HCT116 (cell line): Measurements from ENCODE around the gene GALT. TPM values are rescaled to one million over a fixed set of nuclear protein-coding genes. Genes with fewer than 3 reads are reported as not detected.

Source experiments
- ATAC-seq: fragments of 200-7000 bp; cut with Tn5 transposase; 2 replicates; pipeline ENCODE4 v1.9.1; 2020; ENCODE audit warnings: mild to moderate bottlenecking, moderate library complexity
- BruUV-seq: library from RNA; stranded (reverse); fragments of 400-500 nt; replicated peaks from 2 replicates; lab custom pipeline; 2021; lab: Mats Ljungman, UMichigan
- CTCF ChIA-PET: fragments of 300-600 bp; sonication (Branson Sonifier 250); formaldehyde crosslinking; loops from one replicate; lab custom pipeline; 2021; ENCODE audit warnings: antibody characterized with exemption; lab: Charles Lee
- POLR2A ChIA-PET: fragments of 300-600, 350-600 bp; sonication (Branson Sonifier 250); formaldehyde crosslinking; loops from one replicate; lab custom pipeline; 2021; ENCODE audit warnings: antibody characterized with exemption; lab: Charles Lee
- RAD21 ChIA-PET, 2 experiments: fragments of 300-600 bp; sonication (Branson Sonifier 250); formaldehyde crosslinking; loops; one replicate each; lab custom pipeline; 2023; ENCODE audit warnings: low total read pairs in 2 of 2; ENCODE audit not compliant: uncharacterized antibody in 2 of 2, unreplicated experiment in 2 of 2, low non-redundant PET in 1 of 2; lab: Charles Lee
- DNase-seq: peaks from one replicate; pipeline ENCODE4 v3.0.0-alpha.2; 2010; ENCODE audit warnings: low read depth, low spot score
- H2AFZ ChIP-seq: fragments of 200-600 bp; shearing (Covaris generic), sonication (generic); 2 replicates; pipeline ENCODE4 v1.6.1; 2017; ENCODE audit warnings: low read depth, mixed run types, mixed read lengths, antibody characterized with exemption, low read length; ENCODE audit not compliant: poor library complexity, severe bottlenecking
- H3K27ac ChIP-seq: 2 replicates; pipeline ENCODE4 v1.5.1; 2012; ENCODE audit warnings: low read depth, low read length
- H3K27me3 ChIP-seq: fragments of 200-600 bp; sonication (generic); 2 replicates; pipeline ENCODE4 v1.6.1; 2016; ENCODE audit warnings: mixed run types, low read length, mixed read lengths; ENCODE audit not compliant: insufficient read depth
- H3K36me3 ChIP-seq, 2 experiments: fragments of 200-500 bp in 1 of 2; fragments of 200-600 bp in 1 of 2; sonication (Bioruptor generic) in 1 of 2; sonication (generic) in 1 of 2; 2 replicates each; pipeline versions ENCODE4 v1.5.1 to v1.6.1; 2014 to 2016; ENCODE audit warnings: low read length in 2 of 2, inconsistent platforms in 1 of 2, mixed read lengths in 1 of 2, mixed run types in 1 of 2; ENCODE audit not compliant: insufficient read depth in 2 of 2, control insufficient read depth in 1 of 2
- H3K4me1 ChIP-seq, 2 experiments: fragments of 200-600 bp in 1 of 2; sonication (generic) in 1 of 2; 2 replicates each; pipeline versions ENCODE4 v1.5.1 to v1.6.1; 2012 to 2017; ENCODE audit warnings: low read length in 2 of 2, inconsistent platforms in 1 of 2, mild to moderate bottlenecking in 1 of 2, mixed read lengths in 1 of 2, mixed run types in 1 of 2, moderate library complexity in 1 of 2; ENCODE audit not compliant: insufficient read depth in 2 of 2, control insufficient read depth in 1 of 2
- H3K4me2 ChIP-seq: fragments of 200-600 bp; sonication (generic); 2 replicates; pipeline ENCODE4 v1.6.1; 2017; ENCODE audit warnings: mixed run types, low read length, mixed read lengths
- H3K4me3 ChIP-seq, 2 experiments: fragments of 200-600 bp in 1 of 2; sonication (generic) in 1 of 2; replicated peaks in 1 of 2; 2 replicates each; pipeline ENCODE4 v1.5.1; 2011 to 2016; ENCODE audit warnings: low read length in 2 of 2, control low read depth in 1 of 2, low read depth in 1 of 2, mild to moderate bottlenecking in 1 of 2, mixed read lengths in 1 of 2, mixed run types in 1 of 2
- H3K79me2 ChIP-seq: fragments of 200-600 bp; sonication (generic); 2 replicates; pipeline ENCODE4 v1.6.1; 2017; ENCODE audit warnings: mild to moderate bottlenecking, mixed run types, low read length, moderate library complexity, mixed read lengths; ENCODE audit not compliant: insufficient read depth
- H3K9ac ChIP-seq: fragments of 200-600 bp; sonication (generic); 2 replicates; pipeline ENCODE4 v1.6.1; 2016; ENCODE audit warnings: low read length, mixed read lengths
- H3K9me2 ChIP-seq: fragments of 200-600 bp; sonication (generic), shearing (Covaris generic); 2 replicates; pipeline ENCODE4 v1.6.1; 2017; ENCODE audit warnings: mixed run types, mild to moderate bottlenecking, moderate library complexity; ENCODE audit not compliant: insufficient read depth
- H3K9me3 ChIP-seq, 2 experiments: fragments of 200-500 bp in 1 of 2; fragments of 200-600 bp in 1 of 2; sonication (Bioruptor generic) in 1 of 2; sonication (generic) in 1 of 2; 2 replicates each; pipeline ENCODE4 v1.6.1; 2014 to 2017; ENCODE audit warnings: low read length in 2 of 2, mixed read lengths in 2 of 2, inconsistent platforms in 1 of 2, low read depth in 1 of 2, mild to moderate bottlenecking in 1 of 2, mixed run types in 1 of 2, moderate library complexity in 1 of 2; ENCODE audit not compliant: control insufficient read depth in 1 of 2, insufficient read depth in 1 of 2
- H4K20me1 ChIP-seq: fragments of 200-600 bp; sonication (generic), shearing (Covaris generic); 2 replicates; pipeline ENCODE4 v1.6.1; 2017; ENCODE audit warnings: mixed run types, mild to moderate bottlenecking, moderate library complexity; ENCODE audit not compliant: insufficient read depth
- CTCF ChIP-seq, 3 experiments: fragments of 200-600 bp in 1 of 3; sonication (generic) in 1 of 3; IDR thresholded peaks in 2 of 3; conservative IDR thresholded peaks in 1 of 3; 2 replicates each; pipeline ENCODE4 v1.5.1; 2012 to 2017; ENCODE audit warnings: low read depth in 2 of 3, low read length in 2 of 3, antibody characterized with exemption in 1 of 3, borderline replicate concordance in 1 of 3, control low read depth in 1 of 3, mild to moderate bottlenecking in 1 of 3, mixed read lengths in 1 of 3, mixed run types in 1 of 3, moderate library complexity in 1 of 3; ENCODE audit not compliant: insufficient read depth in 1 of 3
- EGR1 ChIP-seq: IDR thresholded peaks from 2 replicates; pipeline ENCODE4 v1.6.1; 2012; ENCODE audit warnings: low read depth
- EZH2phosphoT487 ChIP-seq: fragments of 200-600 bp; IDR thresholded peaks from 2 replicates; pipeline ENCODE4 v1.6.1; 2018; ENCODE audit warnings: antibody characterized with exemption, borderline replicate concordance
- FOSL1 ChIP-seq: IDR thresholded peaks from 2 replicates; pipeline ENCODE4 v1.6.1; 2012; ENCODE audit warnings: low read depth
- JUND ChIP-seq: IDR thresholded peaks from 2 replicates; pipeline ENCODE4 v1.6.1; 2012
- POLR2A ChIP-seq: IDR thresholded peaks from 2 replicates; pipeline ENCODE4 v1.7.0; 2011; ENCODE audit warnings: borderline replicate concordance; ENCODE audit not compliant: insufficient read depth, insufficient read length; ENCODE audit errors: extremely low read depth
- RAD21 ChIP-seq: IDR thresholded peaks from 2 replicates; pipeline ENCODE4 v1.6.1; 2012; ENCODE audit warnings: low read depth, mild to moderate bottlenecking
- REST ChIP-seq: IDR thresholded peaks from 2 replicates; pipeline ENCODE4 v1.6.1; 2012; ENCODE audit warnings: low read depth
- SIN3A ChIP-seq: IDR thresholded peaks from 2 replicates; pipeline ENCODE4 v1.6.1; 2012; ENCODE audit warnings: low read depth
- SP1 ChIP-seq: IDR thresholded peaks from 2 replicates; pipeline ENCODE4 v1.6.1; 2012; ENCODE audit warnings: low read depth
- YY1 ChIP-seq: IDR thresholded peaks from 2 replicates; pipeline ENCODE4 v1.6.1; 2011; ENCODE audit warnings: low read length, low read depth, moderate library complexity, mild to moderate bottlenecking; ENCODE audit not compliant: insufficient replicate concordance; ENCODE audit errors: extremely low read depth
- ZBTB33 ChIP-seq: IDR thresholded peaks from 2 replicates; pipeline ENCODE4 v1.6.1; 2011; ENCODE audit warnings: mild to moderate bottlenecking, low read length, moderate library complexity; ENCODE audit not compliant: insufficient replicate concordance; ENCODE audit errors: extremely low read depth
- ZFX ChIP-seq: fragments of 450-650 bp; IDR thresholded peaks from 2 replicates; pipeline ENCODE4 v1.6.1; 2017
- intact Hi-C: fragments of 100-400 bp; cut with micrococcal nuclease; formaldehyde crosslinking; loops from 2 replicates; pipeline ENCODE4 v1.10.0; 2022
- total RNA-seq: library from RNA; stranded (reverse); gene quantifications from one replicate; pipeline ENCODE4 v1.2.1, GENCODE V29; 2021; ENCODE audit not compliant: unreplicated experiment

The GALT gene
- total RNA-seq, 1 experiment from 2014 or later: 28.2 TPM

GRCh38 chr9:34629491-34629808 is 17.0 kb upstream of the GALT start:
- intact Hi-C loops: no loop called here
- no peak overlapping the region for H3K9ac ChIP-seq
- ChIA-PET POLR2A (interaction anchor here (1.5 to 1.7 kb wide), 2 partner anchors 8 to 9 kb away, joined by 3 to 7 read pairs; partner anchors contain the start of genes DCTN3 and SIGMAR1), CTCF (interaction anchor here (1.9 kb wide), 1 partner anchor 9 kb away, joined by 4 read pairs; the partner anchor contains the start of gene DCTN3), RAD21 (no interaction called here)
- no peaks in the 10 kb centered on the region for H4K20me1 ChIP-seq
- H3K4me1 ChIP-seq: peaks cover 8 to 35% of the 10 kb centered on the region in 2 experiments
- peak overlapping the region; percentile 75 for H3K4me2 ChIP-seq
- peak overlapping the region in 1 of 2 experiments; percentile 49; a peak in 1 of 4 replicates for H3K4me3 ChIP-seq
- no peak overlapping the region for H2AFZ ChIP-seq
- DNase-seq (no peak), ATAC-seq (no peak)
- no peak for TF ChIP-seq EGR1
- TF ChIP-seq FOSL1: no peak
- no peak for TF ChIP-seq POLR2A
- no peak for TF ChIP-seq ZBTB33
- TF ChIP-seq CTCF (IDR thresholded peaks at IDR 0.05 in 2 of 3, conservative IDR thresholded peaks at IDR 0.05 in 1 of 3; ENCODE audit: borderline replicate concordance in 1 of 3, insufficient read depth in 1 of 3, low read depth in 2 of 3, low read length in 2 of 3): no peak
- TF ChIP-seq EZH2phosphoT487: no peak
- no peak for TF ChIP-seq ZFX
- TF ChIP-seq SIN3A: no peak
- no peak for TF ChIP-seq RAD21
- no peak for TF ChIP-seq JUND
- TF ChIP-seq REST: no peak
- no peak for TF ChIP-seq YY1
- no peak for TF ChIP-seq SP1
- no peaks in the 10 kb centered on the region for H3K79me2 ChIP-seq
- no TSS peak for BruUV-seq
- no peaks in the 10 kb centered on the region for H3K36me3 ChIP-seq
- H3K27ac ChIP-seq: no peak overlapping the region
- H3K27me3 ChIP-seq: peaks cover 8% of the 10 kb centered on the region; the same call in 1 of the 2 replicates
- H3K9me3 ChIP-seq: no peaks in the 10 kb centered on the region
- H3K9me2 ChIP-seq: no peaks in the 10 kb centered on the region
